T-helper 2 cell treated with Interferon-gamma antibody and Interleukin-4, amounts not matched to agents 5 μg/mL and 100 μg/mL, for 36 hours (primary cell): ENCODE measurements around the gene STX4.
A peak's percentile ranks its signal among the peaks of the same experiment; 100 is the strongest.

Experiments used
- DNase-seq: peaks from one replicate; pipeline ENCODE4 v3.0.0; 2021; ENCODE audit warnings: low spot score
- H3K27ac Mint-ChIP-seq: one replicate; pipeline ENCODE4 v1.8.0; 2021; ENCODE audit warnings: mild to moderate bottlenecking, mixed read lengths
- H3K27me3 Mint-ChIP-seq: one replicate; pipeline ENCODE4 v1.8.0; 2021; ENCODE audit warnings: low read depth, mixed read lengths
- H3K36me3 Mint-ChIP-seq: one replicate; pipeline ENCODE4 v1.8.0; 2021; ENCODE audit warnings: low read depth, mixed read lengths
- H3K4me1 Mint-ChIP-seq: one replicate; pipeline ENCODE4 v1.8.0; 2021; ENCODE audit warnings: low read depth, mixed read lengths
- H3K4me3 Mint-ChIP-seq: one replicate; pipeline ENCODE4 v1.8.0; 2022; ENCODE audit warnings: mild to moderate bottlenecking, moderate library complexity, mixed read lengths
- H3K9me3 Mint-ChIP-seq: one replicate; pipeline ENCODE4 v1.8.0; 2021; ENCODE audit warnings: mixed read lengths

STX4 gene

GRCh38 chr16:31023252-31023602 is 10.1 kb upstream of the STX4 start:
- Mint-ChIP-seq H3K36me3 (no peaks in the 10 kb centered on the region), H3K4me3 (no peak overlapping the region), H3K27ac (no peak overlapping the region), H3K4me1 (peaks cover 9% of the 10 kb centered on the region), H3K27me3 (no peaks in the 10 kb centered on the region), H3K9me3 (no peaks in the 10 kb centered on the region)
- DNase-seq = no peak

GRCh38 chr16:31023627-31024226 is 9.6 kb upstream of the STX4 start:
- H3K4me1 Mint-ChIP-seq = peaks cover 9% of the 10 kb centered on the region
- no peak for DNase-seq
- H3K36me3 Mint-ChIP-seq = no peaks in the 10 kb centered on the region
- H3K27ac Mint-ChIP-seq = no peak overlapping the region
- H3K27me3 Mint-ChIP-seq = no peaks in the 10 kb centered on the region
- H3K4me3 Mint-ChIP-seq = no peak overlapping the region
- H3K9me3 Mint-ChIP-seq = no peaks in the 10 kb centered on the region

- peaks cover 9% of the 10 kb centered on the region for H3K4me1 Mint-ChIP-seq
These were observed 8.0 kb upstream of the STX4 start for GRCh38 chr16:31025339-31025738.

GRCh38 chr16:31029272-31029671 is 4.1 kb upstream of the STX4 start:
- H3K4me3 Mint-ChIP-seq = no peak overlapping the region
- peaks cover 4% of the 10 kb centered on the region for H3K36me3 Mint-ChIP-seq
- no peak overlapping the region for H3K27ac Mint-ChIP-seq
- H3K4me1 Mint-ChIP-seq = peaks cover 14% of the 10 kb centered on the region
- no peaks in the 10 kb centered on the region for H3K9me3 Mint-ChIP-seq
- DNase-seq = no peak
- H3K27me3 Mint-ChIP-seq = no peaks in the 10 kb centered on the region

More at GRCh38 chr16:31025339-31025738, 8.0 kb upstream of the STX4 start:
- Mint-ChIP-seq H3K27ac (no peak overlapping the region), H3K4me3 (no peak overlapping the region), H3K27me3 (no peaks in the 10 kb centered on the region), H3K9me3 (no peaks in the 10 kb centered on the region), H3K36me3 (no peaks in the 10 kb centered on the region)
- DNase-seq = no peak

- H3K27me3 Mint-ChIP-seq = no peaks in the 10 kb centered on the region
- no peaks in the 10 kb centered on the region for H3K9me3 Mint-ChIP-seq
- peak overlapping the region; percentile 9 for H3K4me3 Mint-ChIP-seq
- peaks cover 9% of the 10 kb centered on the region for H3K36me3 Mint-ChIP-seq
- H3K27ac Mint-ChIP-seq = no peak overlapping the region
- DNase-seq = no peak
- H3K4me1 Mint-ChIP-seq = peaks cover 22% of the 10 kb centered on the region
These were observed 2.1 kb upstream of the STX4 start for GRCh38 chr16:31031276-31031675.

GRCh38 chr16:31033709-31034492 is 543 bp downstream of the STX4 start:
- Mint-ChIP-seq H3K4me3 (peak overlapping the region; percentile 98), H3K27ac (peak overlapping the region; percentile 94), H3K36me3 (peaks cover 17% of the 10 kb centered on the region), H3K9me3 (no peaks in the 10 kb centered on the region), H3K4me1 (peaks cover 22% of the 10 kb centered on the region), H3K27me3 (no peaks in the 10 kb centered on the region)
- peak; percentile 87 for DNase-seq

- peaks cover 22% of the 10 kb centered on the region for H3K36me3 Mint-ChIP-seq
- no peaks in the 10 kb centered on the region for H3K9me3 Mint-ChIP-seq
- DNase-seq = no peak
- no peaks in the 10 kb centered on the region for H3K27me3 Mint-ChIP-seq
- peaks cover 20% of the 10 kb centered on the region for H3K4me1 Mint-ChIP-seq
- no peak overlapping the region for H3K4me3 Mint-ChIP-seq
- H3K27ac Mint-ChIP-seq = no peak overlapping the region
These were observed 3.3 kb downstream of the STX4 start for GRCh38 chr16:31036691-31037090.

- DNase-seq = no peak
- no peak overlapping the region for H3K4me3 Mint-ChIP-seq
- H3K9me3 Mint-ChIP-seq = no peaks in the 10 kb centered on the region
- H3K27me3 Mint-ChIP-seq = no peaks in the 10 kb centered on the region
- no peak overlapping the region for H3K27ac Mint-ChIP-seq
- peaks cover 22% of the 10 kb centered on the region for H3K36me3 Mint-ChIP-seq
- H3K4me1 Mint-ChIP-seq = peaks cover 10% of the 10 kb centered on the region
These were observed 5.6 kb downstream of the STX4 start for GRCh38 chr16:31038993-31039392.

GRCh38 chr16:31042866-31043265 is 9.5 kb downstream of the STX4 start:
- H3K27me3 Mint-ChIP-seq = no peaks in the 10 kb centered on the region
- no peaks in the 10 kb centered on the region for H3K4me1 Mint-ChIP-seq
- DNase-seq = no peak
- peaks cover 10% of the 10 kb centered on the region for H3K36me3 Mint-ChIP-seq
- H3K4me3 Mint-ChIP-seq = no peak overlapping the region
- no peaks in the 10 kb centered on the region for H3K9me3 Mint-ChIP-seq
- no peak overlapping the region for H3K27ac Mint-ChIP-seq

GRCh38 chr16:31043352-31043751 is 10.0 kb downstream of the STX4 start:
- Mint-ChIP-seq H3K27ac (no peak overlapping the region), H3K9me3 (no peaks in the 10 kb centered on the region), H3K36me3 (peaks cover 10% of the 10 kb centered on the region), H3K27me3 (no peaks in the 10 kb centered on the region), H3K4me3 (no peak overlapping the region), H3K4me1 (no peaks in the 10 kb centered on the region)
- no peak for DNase-seq

GRCh38 chr16:31043898-31044481 is 10.6 kb downstream of the STX4 start:
- no peaks in the 10 kb centered on the region for H3K27me3 Mint-ChIP-seq

GRCh38 chr16:31050280-31051030 is 17.1 kb downstream of the STX4 start:
- Mint-ChIP-seq H3K36me3 (no peaks in the 10 kb centered on the region), H3K4me1 (peaks cover 7% of the 10 kb centered on the region), H3K27me3 (no peaks in the 10 kb centered on the region), H3K4me3 (no peak overlapping the region), H3K27ac (no peak overlapping the region), H3K9me3 (no peaks in the 10 kb centered on the region)
- no peak for DNase-seq

More at GRCh38 chr16:31043898-31044481, 10.6 kb downstream of the STX4 start:
- no peak for DNase-seq
- peaks cover 6% of the 10 kb centered on the region for H3K36me3 Mint-ChIP-seq
- no peak overlapping the region for H3K4me3 Mint-ChIP-seq
- no peaks in the 10 kb centered on the region for H3K4me1 Mint-ChIP-seq
- H3K9me3 Mint-ChIP-seq = no peaks in the 10 kb centered on the region
- no peak overlapping the region for H3K27ac Mint-ChIP-seq

- H3K36me3 Mint-ChIP-seq = no peaks in the 10 kb centered on the region
- H3K27ac Mint-ChIP-seq = no peak overlapping the region
- H3K4me1 Mint-ChIP-seq = peaks cover 7% of the 10 kb centered on the region
- H3K4me3 Mint-ChIP-seq = no peak overlapping the region
- H3K9me3 Mint-ChIP-seq = no peaks in the 10 kb centered on the region
- DNase-seq = peak; percentile 27
- H3K27me3 Mint-ChIP-seq = no peaks in the 10 kb centered on the region
These were observed 18.8 kb downstream of the STX4 start for GRCh38 chr16:31052114-31052513.

GRCh38 chr16:31055613-31056012 is 22.3 kb downstream of the STX4 start:
- no peak for DNase-seq
- Mint-ChIP-seq H3K36me3 (peaks cover 7% of the 10 kb centered on the region), H3K27ac (no peak overlapping the region), H3K27me3 (no peaks in the 10 kb centered on the region), H3K4me3 (no peak overlapping the region), H3K9me3 (no peaks in the 10 kb centered on the region), H3K4me1 (peaks cover 7% of the 10 kb centered on the region)
